Adrenal gland (tissue), 5 donors: Measurements from ENCODE around the gene ZNF20.

Source experiments
- CTCF ChIP-seq, 6 experiments: fragments of 450-650 bp in 4 of 6; fragments of 200-600 bp in 2 of 6; sonication (generic) in 1 of 6; IDR thresholded peaks; 1 replicate in 5 of 6; 2 replicates in 1 of 6; pipeline versions ENCODE4 v1.5.1 to v1.8.0; 2016 to 2021; ENCODE audit warnings: antibody characterized with exemption in 6 of 6, mild to moderate bottlenecking in 2 of 6, moderate library complexity in 1 of 6
- POLR2A ChIP-seq, 2 donors: fragments of 450-650 bp; IDR thresholded peaks; one replicate each; pipeline ENCODE4 v1.6.1; 2017; ENCODE audit warnings: antibody characterized with exemption in 2 of 2, mild to moderate bottlenecking in 2 of 2, moderate library complexity in 1 of 2
- donor health status: DM: no; HTN: no; CAD: no.

- TF ChIP-seq CTCF (IDR thresholded peaks at IDR 0.05): peak in 2 of 6 experiments; percentile 2 to 6
- no peak for TF ChIP-seq POLR2A (IDR thresholded peaks at IDR 0.05)
These were observed 1.2 kb upstream of the ZNF20 start for GRCh38 chr19:12141405-12141736.
